ENCODE results near the gene CYB5D1.

Gene CYB5D1

GRCh38 chr17:7841915-7842379, 15.9 kb upstream of the CYB5D1 start:
- TF ChIP-seq CTCF (conservative IDR thresholded peaks at IDR 0.05; ENCODE audit: low read depth, low read length): no peak
- H3K4me3 ChIP-seq (ENCODE audit: low read length): peak overlapping the region; percentile 82
- DNase-seq (ENCODE audit: low read depth): no peak

GRCh38 chr17:7842380-7843256, 15.2 kb upstream of the CYB5D1 start:
- H3K4me3 ChIP-seq (ENCODE audit: low read length): peak overlapping the region; percentile 82
- DNase-seq (ENCODE audit: low read depth): no peak
- no peak for TF ChIP-seq CTCF (conservative IDR thresholded peaks at IDR 0.05; ENCODE audit: low read depth, low read length)

GRCh38 chr17:7843257-7843535, 14.6 kb upstream of the CYB5D1 start:
- DNase-seq (ENCODE audit: low read depth): no peak
- TF ChIP-seq CTCF (conservative IDR thresholded peaks at IDR 0.05; ENCODE audit: low read depth, low read length): no peak

GRCh38 chr17:7843536-7844291, 14.1 kb upstream of the CYB5D1 start:
- no peak for TF ChIP-seq CTCF (conservative IDR thresholded peaks at IDR 0.05; ENCODE audit: low read depth, low read length)
- DNase-seq (ENCODE audit: low read depth): no peak
- H3K4me3 ChIP-seq (ENCODE audit: low read length): peak overlapping the region; percentile 82

More at GRCh38 chr17:7843257-7843535, 14.6 kb upstream of the CYB5D1 start:
- peak overlapping the region; percentile 82 for H3K4me3 ChIP-seq (ENCODE audit: low read length)

- peak; percentile 83 for DNase-seq (ENCODE audit: low read depth)
- H3K4me3 ChIP-seq (ENCODE audit: low read length): peak overlapping the region; percentile 82
- TF ChIP-seq CTCF (conservative IDR thresholded peaks at IDR 0.05; ENCODE audit: low read depth, low read length): no peak
These were observed 13.3 kb upstream of the CYB5D1 start for GRCh38 chr17:7844292-7845154.

- no peak for TF ChIP-seq CTCF (conservative IDR thresholded peaks at IDR 0.05; ENCODE audit: low read depth, low read length)
- no peak for DNase-seq (ENCODE audit: low read depth)
- peak overlapping the region; percentile 82 for H3K4me3 ChIP-seq (ENCODE audit: low read length)
These were observed 12.3 kb upstream of the CYB5D1 start for GRCh38 chr17:7845359-7846062.
